Activated CD4-positive, alpha-beta T cell treated with anti-CD3 and anti-CD28 coated beads, Interleukin-2, amount 10 ng/mL, durations not matched to agents 7 days and 5 days (primary cell): ENCODE measurements around the gene TMEM50B. TPM values are rescaled to one million over a fixed set of nuclear protein-coding genes. Genes with fewer than 3 reads are reported as not detected.
A peak's percentile ranks its signal among the peaks of the same experiment; 100 is the strongest.

Source experiments
- CTCF ChIA-PET: fragments of 350-600 bp; sonication (Branson Sonifier 250); formaldehyde crosslinking; loops from one replicate; lab custom pipeline; 2021; ENCODE audit warnings: antibody characterized with exemption; lab: Charles Lee
- POLR2A ChIA-PET: fragments of 350-600 bp; sonication (Branson Sonifier 250); formaldehyde crosslinking; loops from one replicate; lab custom pipeline; 2021; ENCODE audit warnings: antibody characterized with exemption; lab: Charles Lee
- DNase-seq: peaks from one replicate; pipeline ENCODE4 v3.0.0-alpha.2; 2020
- H3K27ac Mint-ChIP-seq: one replicate; pipeline ENCODE4 v1.8.0; 2021; ENCODE audit warnings: mild to moderate bottlenecking, moderate library complexity, mixed read lengths
- H3K27me3 Mint-ChIP-seq: one replicate; pipeline ENCODE4 v1.8.0; 2021; ENCODE audit warnings: mixed read lengths
- H3K36me3 Mint-ChIP-seq: one replicate; pipeline ENCODE4 v1.8.0; 2021; ENCODE audit warnings: low read depth, mixed read lengths
- H3K4me1 Mint-ChIP-seq: one replicate; pipeline ENCODE4 v1.8.0; 2021; ENCODE audit warnings: mixed read lengths
- H3K4me3 Mint-ChIP-seq: one replicate; pipeline ENCODE4 v1.8.0; 2021; ENCODE audit warnings: mild to moderate bottlenecking, moderate library complexity, mixed read lengths
- H3K9me3 Mint-ChIP-seq: one replicate; pipeline ENCODE4 v1.8.0; 2021; ENCODE audit warnings: mixed read lengths
- total RNA-seq, 2 experiments: library from RNA; stranded (reverse); gene quantifications; one replicate each; pipeline ENCODE4 v1.2.3, GENCODE V29; 2021

TMEM50B gene
- total RNA-seq, 2 experiments from 2014 or later, result 33.5 to 34.4 TPM

- POLR2A ChIA-PET, result no interaction called here
- CTCF ChIA-PET, result interaction anchor here (0.6 kb wide), 1 partner anchor 73 kb away, joined by 4 read pairs; no protein-coding TSS in a partner anchor
- Mint-ChIP-seq H3K36me3 (no peaks in the 10 kb centered on the region), H3K27me3 (peaks cover 6% of the 10 kb centered on the region), H3K27ac (no peak overlapping the region), H3K9me3 (no peaks in the 10 kb centered on the region), H3K4me3 (no peak overlapping the region), H3K4me1 (peaks cover 12% of the 10 kb centered on the region)
- no peak for DNase-seq
These were observed 14.0 kb upstream of the TMEM50B start for GRCh38 chr21:33493756-33494155.

GRCh38 chr21:33492571-33492970, 12.8 kb upstream of the TMEM50B start:
- CTCF ChIA-PET, result interaction anchor here (0.6 to 0.7 kb wide), 3 partner anchors 64 to 297 kb away, joined by 3 to 4 read pairs (median 3); no protein-coding TSS in a partner anchor
- peak overlapping the region; percentile 36 for H3K4me3 Mint-ChIP-seq

GRCh38 chr21:33491373-33492102, 11.8 kb upstream of the TMEM50B start, which contains the start of gene DNAJC28:
TSS of gene DNAJC28 (minus strand) at chr21:33491716. CDS start at chr21:33489393, 2,323 bp downstream.
- Mint-ChIP-seq H3K9me3 (no peaks in the 10 kb centered on the region), H3K27ac (peak within 1 kb of the TSS; percentile 86), H3K4me1 (peaks cover 12% of the 10 kb centered on the region), H3K36me3 (no peaks in the 10 kb centered on the region), H3K27me3 (peaks cover 10% of the 10 kb centered on the region), H3K4me3 (peak within 1 kb of the TSS; percentile 84)
- CTCF ChIA-PET, result interaction anchor here (0.7 to 2.3 kb wide), 6 partner anchors 11 to 296 kb away, joined by 3 to 20 read pairs (median 4); partner anchors contain the start of gene TMEM50B
- peak; percentile 94 for DNase-seq
- POLR2A ChIA-PET, result interaction anchor here (1.6 kb wide), 1 partner anchor 12 kb away, joined by 15 read pairs; the partner anchor contains the start of gene TMEM50B

More at GRCh38 chr21:33492571-33492970, 12.8 kb upstream of the TMEM50B start:
- Mint-ChIP-seq H3K4me1 (peaks cover 12% of the 10 kb centered on the region), H3K9me3 (no peaks in the 10 kb centered on the region), H3K36me3 (no peaks in the 10 kb centered on the region), H3K27ac (no peak overlapping the region), H3K27me3 (peaks cover 10% of the 10 kb centered on the region)
- DNase-seq, result no peak
- POLR2A ChIA-PET, result no interaction called here

- ChIA-PET CTCF (interaction anchor here (1.0 to 2.3 kb wide), 5 partner anchors 10 to 115 kb away, joined by 3 to 20 read pairs (median 4); partner anchors contain the start of gene TMEM50B), POLR2A (interaction anchor here (1.6 kb wide), 1 partner anchor 11 kb away, joined by 15 read pairs; the partner anchor contains the start of gene TMEM50B)
- Mint-ChIP-seq H3K27me3 (peaks cover 10% of the 10 kb centered on the region), H3K27ac (peak overlapping the region; percentile 85), H3K9me3 (no peaks in the 10 kb centered on the region), H3K4me1 (peaks cover 12% of the 10 kb centered on the region), H3K36me3 (no peaks in the 10 kb centered on the region), H3K4me3 (peak overlapping the region; percentile 84)
- DNase-seq, result no peak
These were observed 11.2 kb upstream of the TMEM50B start for GRCh38 chr21:33490991-33491372.

- Mint-ChIP-seq H3K27ac (no peak overlapping the region), H3K9me3 (no peaks in the 10 kb centered on the region), H3K27me3 (peaks cover 7% of the 10 kb centered on the region), H3K4me3 (no peak overlapping the region), H3K4me1 (peaks cover 12% of the 10 kb centered on the region), H3K36me3 (no peaks in the 10 kb centered on the region)
- ChIA-PET POLR2A (no interaction called here), CTCF (interaction anchor here (0.6 to 1.0 kb wide), 2 partner anchors 9 to 300 kb away, joined by 3 to 5 read pairs; partner anchors contain the start of gene TMEM50B)
- no peak for DNase-seq
These were observed 9.2 kb upstream of the TMEM50B start for GRCh38 chr21:33488936-33489335.

GRCh38 chr21:33487996-33488395, 8.2 kb upstream of the TMEM50B start:
- H3K36me3 Mint-ChIP-seq, result no peaks in the 10 kb centered on the region
- ChIA-PET POLR2A (no interaction called here), CTCF (no interaction called here)
- no peak overlapping the region for H3K27ac Mint-ChIP-seq
- DNase-seq, result no peak
- H3K4me1 Mint-ChIP-seq, result peaks cover 12% of the 10 kb centered on the region
- H3K27me3 Mint-ChIP-seq, result peaks cover 7% of the 10 kb centered on the region
- no peak overlapping the region for H3K4me3 Mint-ChIP-seq
- no peaks in the 10 kb centered on the region for H3K9me3 Mint-ChIP-seq

- Mint-ChIP-seq H3K36me3 (no peaks in the 10 kb centered on the region), H3K27me3 (no peaks in the 10 kb centered on the region), H3K4me3 (peak overlapping the region; percentile 90), H3K27ac (no peak overlapping the region), H3K9me3 (no peaks in the 10 kb centered on the region), H3K4me1 (peaks cover 25% of the 10 kb centered on the region)
- CTCF ChIA-PET, result interaction anchor here (1.9 to 2.8 kb wide), 2 partner anchors 9 to 15 kb away, joined by 4 to 20 read pairs; partner anchors contain the start of gene DNAJC28
- POLR2A ChIA-PET, result interaction anchor here (0.6 kb wide), 1 partner anchor 300 kb away, joined by 4 read pairs; no protein-coding TSS in a partner anchor
- DNase-seq, result no peak
These were observed 1.7 kb upstream of the TMEM50B start for GRCh38 chr21:33481314-33481943.

GRCh38 chr21:33480481-33481103, 818 bp upstream of the TMEM50B start:
- Mint-ChIP-seq H3K27ac (peak overlapping the region; percentile 97), H3K4me3 (peak overlapping the region; percentile 90)
- CTCF ChIA-PET, result interaction anchor here (0.6 to 2.8 kb wide), 9 partner anchors 8 to 156 kb away, joined by 3 to 20 read pairs (median 5); partner anchors contain the start of genes DNAJC28 and IFNAR1

GRCh38 chr21:33478935-33479678, 667 bp downstream of the TMEM50B start:
- H3K27me3 Mint-ChIP-seq, result no peaks in the 10 kb centered on the region
- CTCF ChIA-PET, result interaction anchor here (0.9 to 2.8 kb wide), 7 partner anchors 10 to 117 kb away, joined by 3 to 20 read pairs (median 5); partner anchors contain the start of gene DNAJC28
- H3K9me3 Mint-ChIP-seq, result no peaks in the 10 kb centered on the region
- no peaks in the 10 kb centered on the region for H3K36me3 Mint-ChIP-seq
- H3K27ac Mint-ChIP-seq, result peak overlapping the region; percentile 84
- POLR2A ChIA-PET, result interaction anchor here (0.5 to 2.1 kb wide), 2 partner anchors 12 to 65 kb away, joined by 3 to 15 read pairs; partner anchors contain the start of gene DNAJC28
- peak; percentile 50 for DNase-seq
- peak overlapping the region; percentile 90 for H3K4me3 Mint-ChIP-seq
- H3K4me1 Mint-ChIP-seq, result peaks cover 25% of the 10 kb centered on the region

More at GRCh38 chr21:33480481-33481103, 818 bp upstream of the TMEM50B start:
- Mint-ChIP-seq H3K36me3 (no peaks in the 10 kb centered on the region), H3K27me3 (no peaks in the 10 kb centered on the region), H3K9me3 (no peaks in the 10 kb centered on the region), H3K4me1 (peaks cover 25% of the 10 kb centered on the region)
- no peak for DNase-seq
- POLR2A ChIA-PET, result interaction anchor here (0.5 to 2.1 kb wide), 3 partner anchors 11 to 233 kb away, joined by 3 to 15 read pairs (median 3); partner anchors contain the start of gene DNAJC28

- peaks cover 25% of the 10 kb centered on the region for H3K4me1 Mint-ChIP-seq
- no peaks in the 10 kb centered on the region for H3K27me3 Mint-ChIP-seq
- H3K36me3 Mint-ChIP-seq, result no peaks in the 10 kb centered on the region
- DNase-seq, result no peak
- peak overlapping the region; percentile 84 for H3K27ac Mint-ChIP-seq
- CTCF ChIA-PET, result interaction anchor here (0.6 kb wide), 1 partner anchor 1014 kb away, joined by 5 read pairs; no protein-coding TSS in a partner anchor
- POLR2A ChIA-PET, result no interaction called here
- peak overlapping the region; percentile 90 for H3K4me3 Mint-ChIP-seq
- H3K9me3 Mint-ChIP-seq, result no peaks in the 10 kb centered on the region
These were observed 1.6 kb downstream of the TMEM50B start for GRCh38 chr21:33478182-33478581.

- H3K36me3 Mint-ChIP-seq, result no peaks in the 10 kb centered on the region
- no peak for DNase-seq
- no peaks in the 10 kb centered on the region for H3K9me3 Mint-ChIP-seq
- H3K4me3 Mint-ChIP-seq, result no peak overlapping the region
- POLR2A ChIA-PET, result interaction anchor here (0.7 kb wide), 1 partner anchor 844 kb away, joined by 6 read pairs; no protein-coding TSS in a partner anchor
- no peak overlapping the region for H3K27ac Mint-ChIP-seq
- H3K27me3 Mint-ChIP-seq, result no peaks in the 10 kb centered on the region
- H3K4me1 Mint-ChIP-seq, result peaks cover 25% of the 10 kb centered on the region
- CTCF ChIA-PET, result no interaction called here
These were observed 2.7 kb downstream of the TMEM50B start for GRCh38 chr21:33477066-33477465.
